WTC11 (cell line): ENCODE measurements around the gene LRRC51.

Experiments used
- ZBTB21 ChIP-seq: sonication (generic); formaldehyde crosslinking; IDR thresholded peaks from 2 replicates; pipeline ENCODE4 v1.8.1; 2023; ENCODE audit warnings: mild to moderate bottlenecking, missing genetic modification reagents, borderline replicate concordance
- ZNF671 ChIP-seq: fragments of 250-450 bp; sonication (Bioruptor Pico); IDR thresholded peaks from 2 replicates; pipeline ENCODE4 v1.8.0; 2021; ENCODE audit warnings: mild to moderate bottlenecking
- TF ChIP-seq, protein P1 (sequence below): fragments of 200-600 bp; IDR thresholded peaks from 2 replicates; pipeline ENCODE4 v1.8.0; 2022; ENCODE audit warnings: antibody characterized with exemption

DNA sequence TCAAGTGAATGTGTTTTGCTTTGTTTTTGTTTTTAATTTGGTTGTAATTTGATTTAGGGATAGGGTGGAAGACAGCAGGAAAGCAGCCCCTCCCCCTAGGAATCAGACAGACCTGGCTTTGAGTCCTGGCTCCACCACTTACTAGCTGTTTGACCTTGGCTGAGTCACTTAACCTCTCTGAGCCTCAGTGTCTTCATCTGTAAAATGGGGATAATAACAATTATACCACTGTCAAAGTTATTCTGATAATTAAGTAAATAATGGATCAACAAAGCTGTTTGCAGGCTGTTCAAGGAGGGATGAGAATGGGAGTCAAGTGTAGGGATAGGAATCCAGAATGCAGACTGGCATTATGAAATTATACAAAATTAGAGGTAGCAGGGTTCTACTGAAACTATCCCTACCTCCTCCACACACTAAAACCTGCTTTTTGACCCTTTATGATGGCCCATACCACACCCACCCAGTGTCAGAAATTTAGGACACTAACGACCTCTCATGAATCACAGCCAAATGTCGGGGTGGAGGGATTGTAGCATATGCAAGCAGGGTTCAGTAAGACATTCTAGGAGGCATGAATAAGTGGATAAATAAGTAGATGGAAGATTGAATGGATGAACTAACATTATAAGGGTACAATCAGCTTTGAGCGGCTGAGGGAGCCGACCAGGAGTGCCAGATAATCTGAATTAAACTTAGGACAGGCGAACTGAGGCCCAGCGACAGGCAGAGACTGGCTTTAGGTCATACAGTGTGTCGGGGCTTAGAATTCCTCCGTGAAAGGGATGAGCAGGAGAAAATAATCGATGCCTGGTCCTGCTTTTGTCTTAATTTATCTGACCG is 30.9 kb downstream of the LRRC51 start:
- no peak for TF ChIP-seq ZBTB21 (CRISPR knock-in tag)
- no peak for TF ChIP-seq ZNF671 (CRISPR knock-in tag)
- TF ChIP-seq, protein P1, sequence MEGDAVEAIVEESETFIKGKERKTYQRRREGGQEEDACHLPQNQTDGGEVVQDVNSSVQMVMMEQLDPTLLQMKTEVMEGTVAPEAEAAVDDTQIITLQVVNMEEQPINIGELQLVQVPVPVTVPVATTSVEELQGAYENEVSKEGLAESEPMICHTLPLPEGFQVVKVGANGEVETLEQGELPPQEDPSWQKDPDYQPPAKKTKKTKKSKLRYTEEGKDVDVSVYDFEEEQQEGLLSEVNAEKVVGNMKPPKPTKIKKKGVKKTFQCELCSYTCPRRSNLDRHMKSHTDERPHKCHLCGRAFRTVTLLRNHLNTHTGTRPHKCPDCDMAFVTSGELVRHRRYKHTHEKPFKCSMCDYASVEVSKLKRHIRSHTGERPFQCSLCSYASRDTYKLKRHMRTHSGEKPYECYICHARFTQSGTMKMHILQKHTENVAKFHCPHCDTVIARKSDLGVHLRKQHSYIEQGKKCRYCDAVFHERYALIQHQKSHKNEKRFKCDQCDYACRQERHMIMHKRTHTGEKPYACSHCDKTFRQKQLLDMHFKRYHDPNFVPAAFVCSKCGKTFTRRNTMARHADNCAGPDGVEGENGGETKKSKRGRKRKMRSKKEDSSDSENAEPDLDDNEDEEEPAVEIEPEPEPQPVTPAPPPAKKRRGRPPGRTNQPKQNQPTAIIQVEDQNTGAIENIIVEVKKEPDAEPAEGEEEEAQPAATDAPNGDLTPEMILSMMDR = no peak
